ENCODE data around the gene CDRT15L2.
"Not testable (repeated sequence)": the region's sequence is repeated elsewhere in the genome, so short reads cannot be mapped to it uniquely, and the experiment has no call there.

The CDRT15L2 gene

GRCh38 chr17:20575071-20575470 lies 4.5 kb upstream of the CDRT15L2 start:
- not testable (repeated sequence) for DNase-seq (ENCODE audit: low read depth)

GRCh38 chr17:20583891-20584577 lies 4.5 kb downstream of the CDRT15L2 start:
- DNase-seq (ENCODE audit: low read depth), result not testable (repeated sequence)

GRCh38 chr17:20588744-20589453 lies 9.4 kb downstream of the CDRT15L2 start:
- DNase-seq (ENCODE audit: low read depth), result not testable (repeated sequence)

GRCh38 chr17:20589454-20589810 lies 9.9 kb downstream of the CDRT15L2 start:
- DNase-seq (ENCODE audit: low read depth), result not testable (repeated sequence)

- DNase-seq (ENCODE audit: low read depth), result not testable (repeated sequence)
These were observed 11.5 kb downstream of the CDRT15L2 start for GRCh38 chr17:20591040-20591439.

GRCh38 chr17:20605568-20605967 lies 26.0 kb downstream of the CDRT15L2 start:
- DNase-seq (ENCODE audit: low read depth), result not testable (repeated sequence)

- not testable (repeated sequence) for DNase-seq (ENCODE audit: low read depth)
These were observed 30.0 kb downstream of the CDRT15L2 start for GRCh38 chr17:20609490-20609889.

- no peak for DNase-seq (ENCODE audit: low read depth)
These were observed 31.8 kb downstream of the CDRT15L2 start for GRCh38 chr17:20611309-20611708.

GRCh38 chr17:20612635-20613034 lies 33.1 kb downstream of the CDRT15L2 start:
- no peak for DNase-seq (ENCODE audit: low read depth)

GRCh38 chr17:20613248-20613647 lies 33.7 kb downstream of the CDRT15L2 start:
- no peak for DNase-seq (ENCODE audit: low read depth)

GRCh38 chr17:20613905-20614304 lies 34.4 kb downstream of the CDRT15L2 start:
- no peak for DNase-seq (ENCODE audit: low read depth)

- not testable (repeated sequence) for DNase-seq (ENCODE audit: low read depth)
These were observed 35.9 kb downstream of the CDRT15L2 start for GRCh38 chr17:20615461-20615860.
